ENCODE results near the gene HTRA3.

Gene HTRA3

DNA sequence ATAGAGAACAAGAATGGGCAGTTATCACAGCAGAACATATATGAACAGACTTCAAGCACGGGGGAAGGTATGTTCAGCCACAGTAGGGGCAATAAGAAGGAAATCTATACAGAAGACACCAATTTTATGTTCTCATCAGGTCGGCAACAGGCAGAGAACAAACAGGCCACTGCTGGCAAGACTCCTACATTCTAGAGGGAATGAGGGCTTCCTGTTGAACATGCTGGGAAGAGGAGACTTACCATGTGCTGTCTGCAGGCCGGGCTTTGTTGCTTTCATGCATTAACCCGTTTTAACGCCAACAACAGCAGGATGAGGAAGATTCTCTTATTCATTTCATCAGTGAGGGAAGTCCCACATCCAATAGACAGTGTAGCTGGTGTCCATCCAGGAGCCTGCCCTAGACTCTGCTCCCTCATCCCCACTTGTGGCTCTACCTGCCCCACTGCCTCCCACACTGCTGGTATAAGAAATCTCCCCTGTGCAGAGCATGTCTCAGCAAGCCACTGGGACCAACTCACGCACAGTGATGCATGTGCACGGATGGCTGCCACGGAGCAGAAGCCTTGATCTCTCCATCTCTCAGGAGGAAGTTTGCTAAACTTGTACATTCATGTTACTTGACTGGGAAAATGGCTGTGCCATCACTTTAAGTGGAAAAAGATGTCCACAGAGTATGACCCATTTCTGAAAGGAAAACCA lies 86.5 kb downstream of the HTRA3 start:
- H3K4me1 ChIP-seq (ENCODE audit: control insufficient read depth, insufficient read depth, low read length, poor library complexity, severe bottlenecking) = no peaks in the 10 kb centered on the region
- H3K4me3 ChIP-seq (ENCODE audit: insufficient read depth, low read depth, low read length, poor library complexity, severe bottlenecking) = no peak overlapping the region
- DNase-seq = no peak
- H3K27ac ChIP-seq (ENCODE audit: insufficient read depth, low read length, poor library complexity, severe bottlenecking) = no peak overlapping the region
- no peaks in the 10 kb centered on the region for H3K27me3 ChIP-seq (replicated peaks; ENCODE audit: control insufficient read depth, insufficient read depth, low read length, poor library complexity, severe bottlenecking)
- H3K36me3 ChIP-seq (ENCODE audit: control insufficient read depth, insufficient read depth, low read length) = no peaks in the 10 kb centered on the region
- H3K9me3 ChIP-seq (ENCODE audit: control insufficient read depth, low read length) = no peaks in the 10 kb centered on the region
